Ishikawa (cell line): Measurements from ENCODE around the gene GRAMD1A.

Experiments
- CREB1 ChIP-seq: IDR thresholded peaks from 2 replicates; pipeline ENCODE4 v1.6.1; 2012; ENCODE audit warnings: low read depth
- EP300 ChIP-seq: IDR thresholded peaks from 2 replicates; pipeline ENCODE4 v1.6.1; 2012; ENCODE audit warnings: borderline replicate concordance
- FOXM1 ChIP-seq: IDR thresholded peaks from 2 replicates; pipeline ENCODE4 v1.6.1; 2012; ENCODE audit warnings: low read depth, borderline replicate concordance
- MAX ChIP-seq: IDR thresholded peaks from 2 replicates; pipeline ENCODE4 v1.6.1; 2012
- NFIC ChIP-seq: IDR thresholded peaks from 2 replicates; pipeline ENCODE4 v1.6.1; 2012
- REST ChIP-seq: IDR thresholded peaks from 2 replicates; pipeline ENCODE4 v1.6.1; 2012; ENCODE audit warnings: low read depth, mild to moderate bottlenecking
- TAF1 ChIP-seq: IDR thresholded peaks from 2 replicates; pipeline ENCODE4 v1.6.1; 2012; ENCODE audit warnings: low read depth, mild to moderate bottlenecking
- TEAD4 ChIP-seq: IDR thresholded peaks from 2 replicates; pipeline ENCODE4 v1.6.1; 2012
- USF1 ChIP-seq: IDR thresholded peaks from 2 replicates; pipeline ENCODE4 v1.6.1; 2012

DNA sequence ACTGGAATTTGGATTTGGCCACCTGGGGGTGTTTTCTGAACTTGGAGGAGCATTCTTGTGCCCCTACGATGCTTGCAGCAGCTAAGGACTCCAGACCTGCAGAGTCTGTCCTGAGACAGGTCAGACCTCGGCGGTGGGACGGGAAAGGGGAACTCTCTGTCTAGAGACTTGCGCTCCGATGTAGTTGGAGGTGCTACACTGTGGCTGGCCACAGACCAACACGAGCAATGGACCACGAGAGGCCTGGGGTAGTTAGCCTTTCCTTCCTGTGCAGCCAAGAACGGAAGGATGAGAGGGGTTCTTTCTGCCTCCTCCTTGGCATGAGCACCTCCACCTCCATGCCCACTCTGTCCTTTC is 5.9 kb upstream of the GRAMD1A start:
- TF ChIP-seq TEAD4 (no peak), REST (no peak), USF1 (no peak), FOXM1 (no peak), NFIC (no peak), EP300 (no peak), MAX (no peak), CREB1 (no peak), TAF1 (no peak)
